Measurements from ENCODE around the gene MON1B.
"Not testable (repeated sequence)": the region's sequence is repeated elsewhere in the genome, so short reads cannot be mapped to it uniquely, and the experiment has no call there.

Gene MON1B

DNA sequence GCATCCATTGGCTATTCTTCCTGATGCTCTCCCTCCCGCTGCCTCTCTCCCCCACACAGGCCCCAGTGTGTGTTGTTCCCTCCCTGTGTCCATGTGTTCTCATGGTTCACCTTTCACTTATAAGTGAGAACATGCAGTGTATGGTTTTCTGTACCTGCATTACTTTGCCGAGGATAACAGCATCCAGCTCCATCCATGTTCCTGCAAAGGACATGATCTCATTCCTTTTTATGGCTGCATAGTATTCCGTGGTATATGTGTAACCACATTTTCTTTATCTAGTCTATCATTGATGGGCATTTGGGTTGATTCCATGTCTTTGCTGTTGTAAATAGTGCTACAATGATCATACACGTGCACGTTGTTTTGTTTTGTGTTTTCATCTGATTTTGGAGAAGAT, 51.5 kb downstream of the MON1B start:
- DNase-seq (ENCODE audit: low read depth in 1 of 2, low spot score in 1 of 2): not testable (repeated sequence)

DNA sequence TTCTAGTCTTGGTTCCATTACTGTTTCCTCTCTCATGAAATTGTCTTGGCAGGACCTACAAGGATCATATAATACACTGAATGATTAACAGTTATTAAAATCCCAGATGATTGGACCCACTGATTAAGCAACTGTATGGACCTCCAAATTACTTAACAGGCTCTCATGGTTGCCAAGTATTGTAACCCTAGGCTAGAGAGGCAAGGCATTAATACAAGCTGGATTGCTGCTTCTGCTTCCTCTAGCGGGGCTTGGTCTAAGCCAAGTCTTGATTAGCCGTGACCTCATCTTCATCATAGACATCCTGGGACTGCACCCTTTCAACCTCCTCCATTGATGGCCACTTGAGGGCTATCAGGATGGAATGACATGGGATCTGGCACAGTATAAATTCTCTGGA, 55.2 kb downstream of the MON1B start:
- DNase-seq (ENCODE audit: low read depth in 1 of 2, low spot score in 1 of 2): no peak

DNA sequence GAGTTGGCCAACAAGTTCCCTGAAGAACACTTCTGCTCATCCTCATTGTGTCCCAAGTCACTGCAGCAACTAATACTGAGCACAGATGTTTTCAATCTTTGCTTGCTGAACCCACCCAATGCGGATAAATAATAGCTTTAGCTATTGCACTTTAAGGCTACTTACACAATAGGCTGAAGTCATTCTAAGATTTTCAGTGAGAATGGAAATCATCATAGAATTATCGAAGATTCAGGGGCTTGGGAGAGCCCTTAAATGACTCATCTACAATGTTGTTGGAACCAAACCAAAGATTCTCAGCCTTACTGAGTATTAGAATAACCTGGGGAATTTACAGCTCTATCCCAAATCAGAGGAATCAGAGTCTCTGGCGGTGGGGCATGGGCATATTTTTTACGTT, 59.4 kb downstream of the MON1B start:
- DNase-seq (ENCODE audit: low read depth in 1 of 2, low spot score in 1 of 2): no peak
